ENCODE results near the gene ESR2.
"Not testable (repeated sequence)": the region's sequence is repeated elsewhere in the genome, so short reads cannot be mapped to it uniquely, and the experiment has no call there.

Gene ESR2

DNA sequence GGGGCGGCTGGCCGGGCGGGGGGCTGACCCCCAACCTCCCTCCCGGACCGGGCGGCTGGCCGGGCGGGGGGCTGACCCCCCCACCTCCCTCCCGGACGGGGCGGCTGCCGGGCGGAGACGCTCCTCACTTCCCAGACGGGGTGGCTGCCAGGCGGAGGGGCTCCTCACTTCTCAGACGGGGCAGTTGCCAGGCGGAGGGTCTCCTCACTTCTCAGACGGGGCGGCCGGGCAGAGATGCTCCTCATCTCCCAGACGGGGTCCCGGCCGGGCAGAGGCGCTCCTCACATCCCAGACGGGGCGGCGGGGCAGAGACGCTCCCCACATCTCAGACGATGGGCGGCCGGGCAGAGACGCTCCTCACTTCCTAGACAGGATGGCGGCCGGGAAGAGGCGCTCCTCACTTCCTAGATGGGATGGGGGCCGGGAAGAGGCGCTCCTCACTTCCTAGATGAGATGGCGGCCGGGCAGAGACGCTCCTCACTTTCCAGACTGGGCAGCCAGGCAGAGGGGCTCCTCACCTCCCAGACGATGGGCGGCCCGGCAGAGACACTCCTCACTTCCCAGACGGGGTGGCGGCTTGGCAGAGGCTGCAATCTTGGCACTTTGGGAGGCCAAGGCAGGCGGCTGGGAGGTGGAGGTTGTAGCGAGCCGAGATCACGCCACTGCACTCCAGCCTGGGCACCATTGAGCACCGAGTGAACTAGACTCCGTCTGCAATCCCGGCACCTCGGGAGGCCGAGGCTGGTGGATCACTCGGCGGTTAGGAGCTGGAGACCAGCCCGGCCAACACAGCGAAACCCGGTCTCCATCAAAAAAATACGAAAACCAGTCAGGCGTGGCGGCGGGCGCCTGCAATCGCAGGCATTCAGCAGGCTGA is 256.1 kb downstream of the ESR2 start:
- not testable (repeated sequence) for DNase-seq (ENCODE audit: low read depth)

DNA sequence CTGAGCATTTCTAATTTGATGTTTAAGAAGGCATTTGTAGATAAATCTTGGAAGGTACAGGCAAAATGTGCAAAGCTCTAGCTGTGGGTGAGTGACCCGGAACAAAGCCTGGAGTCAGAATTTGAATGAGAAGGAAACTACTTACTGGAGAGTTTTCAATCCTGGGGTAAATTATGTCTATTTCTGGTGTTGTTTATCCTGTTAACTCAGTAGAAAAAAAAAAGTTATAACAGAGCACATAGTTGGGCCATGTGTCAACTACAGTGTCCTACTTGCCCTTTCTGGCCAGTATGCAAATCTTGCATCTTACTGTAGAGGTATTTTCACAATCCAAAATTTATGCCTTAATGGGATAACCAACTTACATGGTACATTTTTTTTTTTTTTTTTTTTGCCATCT is 259.0 kb downstream of the ESR2 start:
- DNase-seq (ENCODE audit: low read depth) = no peak

Measured in stimulated activated CD8-positive, alpha-beta memory T cell treated with anti-CD3 and anti-CD28 coated beads, Interleukin-7, amount 100 ng/mL, for 24 hours (primary cell).